K562 (cell line): ENCODE data around the gene GRHPR. TPM values are rescaled to one million over a fixed set of nuclear protein-coding genes. Genes with fewer than 3 reads are reported as not detected.
A peak's percentile ranks its signal among the peaks of the same experiment; 100 is the strongest.

Source experiments
- ATAC-seq: fragments of 200-7000 bp; cut with Tn5 transposase; 3 replicates; pipeline ENCODE4 v1.9.1; 2020; ENCODE audit warnings: moderate library complexity
- BruUV-seq: library from RNA; stranded (reverse); fragments of 400-500 nt; replicated peaks from 2 replicates; lab custom pipeline; 2021; lab: Mats Ljungman, UMichigan
- CTCF ChIA-PET: fragments of 300-600 bp; formaldehyde crosslinking; extraction: SDS; loops from one replicate; lab custom pipeline; 2021; ENCODE audit warnings: low intra/inter-chr PET ratio; lab: Yijun Ruan, JAX
- POLR2A ChIA-PET: fragments of 300-600, 350-650 bp; sonication (Branson Sonifier 250); formaldehyde crosslinking; extraction: SDS; loops from one replicate; lab custom pipeline; 2021; ENCODE audit warnings: antibody characterized with exemption, inconsistent platforms; lab: Yijun Ruan, JAX
- DNase-seq, 4 experiments: peaks; one replicate each; pipeline versions ENCODE4 v3.0.0 to v3.0.0-alpha.2; 2011 to 2018; ENCODE audit warnings: low spot score in 3 of 4, mixed read lengths in 3 of 4; ENCODE audit errors: extremely low read depth in 1 of 4
- FAIRE-seq: peaks from 2 replicates; lab custom pipeline; 2011; peaks lifted over from hg19 to GRCh38; lab: Jason Lieb, UNC
- H2AFZ ChIP-seq: 2 replicates; pipeline ENCODE4 v1.6.0; 2011; ENCODE audit warnings: low read depth, low read length, control low read depth, inconsistent platforms
- H3K27ac ChIP-seq: fragments of 200-600 bp; 3 replicates; pipeline ENCODE4 v1.8.0; 2011; ENCODE audit warnings: low read depth, mild to moderate bottlenecking, control low read depth, inconsistent platforms, low read length, moderate library complexity, mixed read lengths; ENCODE audit errors: extremely low read depth
- H3K27me3 ChIP-seq, 2 experiments: fragments of 300-600 bp in 1 of 2; 2 replicates in 1 of 2; 3 replicates in 1 of 2; pipeline versions ENCODE4 v1.6.0 to v1.8.0; 2011; ENCODE audit warnings: inconsistent platforms in 2 of 2, low read length in 2 of 2, mild to moderate bottlenecking in 1 of 2, mixed read lengths in 1 of 2, moderate library complexity in 1 of 2; ENCODE audit not compliant: control insufficient read depth in 2 of 2, insufficient read depth in 2 of 2
- H3K36me3 ChIP-seq: fragments of 300-600 bp; 3 replicates; pipeline ENCODE4 v1.8.0; 2011; ENCODE audit warnings: mild to moderate bottlenecking, low read length, inconsistent platforms; ENCODE audit not compliant: control insufficient read depth, insufficient read depth
- H3K4me1 ChIP-seq, 2 experiments: fragments of 200-600 bp in 1 of 2; replicated peaks in 1 of 2; 2 replicates in 1 of 2; 3 replicates in 1 of 2; pipeline versions ENCODE4 v1.5.1 to v1.8.0; 2011; ENCODE audit warnings: inconsistent platforms in 2 of 2, low read length in 2 of 2, mild to moderate bottlenecking in 1 of 2, mixed read lengths in 1 of 2, moderate library complexity in 1 of 2; ENCODE audit not compliant: control insufficient read depth in 2 of 2, insufficient read depth in 2 of 2
- H3K4me2 ChIP-seq: 2 replicates; pipeline ENCODE4 v1.6.1; 2011; ENCODE audit warnings: low read length, control low read depth, inconsistent platforms, mixed read lengths; ENCODE audit not compliant: insufficient read depth
- H3K4me3 ChIP-seq: fragments of 200-600 bp; sonication (generic), shearing (Covaris generic); 2 replicates; pipeline ENCODE4 v1.5.1; 2016; ENCODE audit warnings: control low read depth, inconsistent platforms
- H3K79me2 ChIP-seq: fragments of 200-600 bp; 3 replicates; pipeline ENCODE4 v1.8.0; 2011; ENCODE audit warnings: low read length, inconsistent platforms; ENCODE audit not compliant: control insufficient read depth, insufficient read depth
- H3K9ac ChIP-seq, 2 experiments: 2 replicates each; pipeline versions ENCODE4 v1.6.0 to v1.6.1; 2011; ENCODE audit warnings: low read depth in 2 of 2, low read length in 2 of 2, control low read depth in 1 of 2, inconsistent platforms in 1 of 2, mild to moderate bottlenecking in 1 of 2, mixed read lengths in 1 of 2; ENCODE audit not compliant: insufficient read depth in 1 of 2
- H3K9me1 ChIP-seq: one replicate; pipeline ENCODE4 v1.6.0; 2011; ENCODE audit warnings: inconsistent platforms, mild to moderate bottlenecking, low read length, moderate library complexity; ENCODE audit not compliant: control insufficient read depth, insufficient read depth
- H3K9me3 ChIP-seq: replicated peaks from 2 replicates; pipeline ENCODE4 v1.5.1; 2011; ENCODE audit warnings: low read depth, low read length, inconsistent platforms; ENCODE audit not compliant: control insufficient read depth, insufficient read depth
- H4K20me1 ChIP-seq: replicated peaks from 2 replicates; pipeline ENCODE4 v1.6.1; 2011; ENCODE audit warnings: low read length, inconsistent platforms, mixed read lengths; ENCODE audit not compliant: control insufficient read depth, insufficient read depth
- CBX1 ChIP-seq: sonication (generic); IDR thresholded peaks from 2 replicates; pipeline ENCODE4 v1.6.1; 2016; ENCODE audit warnings: antibody characterized with exemption, low read depth, mild to moderate bottlenecking
- HDGF ChIP-seq: fragments of 450-650 bp; IDR thresholded peaks from 2 replicates; pipeline ENCODE4 v1.6.1; 2016
- MED1 ChIP-seq: sonication (generic); formaldehyde crosslinking; IDR thresholded peaks from 2 replicates; pipeline ENCODE4 v1.8.1; 2023; ENCODE audit warnings: missing genetic modification reagents, borderline replicate concordance
- RAD21 ChIP-seq, 2 experiments: fragments of 250-450 bp in 1 of 2; fragments of 450-650 bp in 1 of 2; sonication (Bioruptor Pico) in 1 of 2; formaldehyde crosslinking in 1 of 2; IDR thresholded peaks in 1 of 2; conservative IDR thresholded peaks in 1 of 2; 2 replicates each; pipeline versions ENCODE4 v1.4.0 to v1.8.0; 2020 to 2022; ENCODE audit warnings: mild to moderate bottlenecking in 2 of 2, moderate library complexity in 1 of 2
- RBBP5 ChIP-seq: fragments of 200-600 bp; sonication (generic); IDR thresholded peaks from 2 replicates; pipeline ENCODE4 v1.6.1; 2012; ENCODE audit warnings: borderline replicate concordance, mild to moderate bottlenecking, low read length, control low read depth, inconsistent platforms; ENCODE audit not compliant: insufficient read depth, poor library complexity, severe bottlenecking
- RBFOX2 ChIP-seq: fragments of 200-400 bp; formaldehyde crosslinking; IDR thresholded peaks from 2 replicates; pipeline ENCODE4 v1.6.1; 2017; ENCODE audit warnings: low read depth, mild to moderate bottlenecking, low read length, moderate library complexity
- RBM39 ChIP-seq: fragments of 200-400 bp; formaldehyde crosslinking; optimal IDR thresholded peaks from 2 replicates; pipeline ENCODE3; 2018; ENCODE audit warnings: low read depth, low read length
- SMARCE1 ChIP-seq: fragments of 450-650 bp; IDR thresholded peaks from 2 replicates; pipeline ENCODE4 v1.7.1; 2016; ENCODE audit warnings: mild to moderate bottlenecking
- ZNF263 ChIP-seq: sonication (generic); formaldehyde crosslinking; IDR thresholded peaks from 2 replicates; pipeline ENCODE4 v1.8.0; 2022; ENCODE audit warnings: mild to moderate bottlenecking, missing genetic modification reagents, borderline replicate concordance
- ZSCAN32 ChIP-seq: fragments of 450-650 bp; formaldehyde crosslinking; IDR thresholded peaks from 2 replicates; pipeline ENCODE4 v1.4.0; 2020; ENCODE audit warnings: mild to moderate bottlenecking, moderate library complexity
- WGBS: fragments of 100-300 bp; shearing (Covaris generic); methylation state at CpG from one replicate; pipeline ENCODE4 v1.1.6; 2016; ENCODE audit warnings: low coverage, mixed read lengths; ENCODE audit not compliant: insufficient coverage; ENCODE audit errors: missing lambda C conversion rate; 5-methylcytosine and 5-hydroxymethylcytosine counted together
- in situ Hi-C: fragments of 300-500 bp; cut with MboI; formaldehyde crosslinking; loops from 4 replicates; pipeline ENCODE4 v1.15.0; 2018; ENCODE audit warnings: inconsistent platforms, mixed read lengths
- intact Hi-C: fragments of 100-400 bp; cut with micrococcal nuclease; formaldehyde crosslinking; loops from 2 replicates; pipeline ENCODE4 v1.14.2; 2022
- polyA plus RNA-seq, 8 experiments: library from polyadenylated mRNA; depleted of rRNA in 4 of 8; stranded (reverse) in 5 of 8; unstranded in 3 of 8; fragments of >200 nt; fragmentation: Nextera tagmentation in 2 of 8; fragmentation: Illumina TruSeq in 1 of 8; extraction: Ambion mirVana in 2 of 8; extraction: Trizol in 1 of 8; gene quantifications; 2 replicates each; pipeline versions ENCODE4 v1.2.1 to v1.2.3, GENCODE V29; 2011 to 2014; ENCODE audit warnings: inconsistent platforms in 1 of 8, missing spikeins in 1 of 8
- total RNA-seq, 7 experiments: library from RNA; depleted of rRNA in 6 of 7; stranded (reverse); fragments of >200 nt in 6 of 7; fragmentation: Illumina TruSeq in 2 of 7; extraction: Trizol in 2 of 7; gene quantifications; 2 replicates each; pipeline versions ENCODE4 v1.2.1 to v1.2.3, GENCODE V29; 2011 to 2021; ENCODE audit warnings: low replicate concordance in 1 of 7
- TF ChIP-seq, protein P1 (sequence below): sonication (generic); formaldehyde crosslinking; IDR thresholded peaks from 2 replicates; pipeline ENCODE4 v1.8.0; 2022; ENCODE audit warnings: mild to moderate bottlenecking, missing genetic modification reagents
- TF ChIP-seq, protein P2 (sequence below): fragments of 450-650 bp; IDR thresholded peaks from 2 replicates; pipeline ENCODE4 v1.6.1; 2016; ENCODE audit warnings: borderline replicate concordance
- TF ChIP-seq, protein P3 (sequence below): fragments of 250-450 bp; sonication (Bioruptor Pico); IDR thresholded peaks from 2 replicates; pipeline ENCODE4 v1.9.0; 2021; ENCODE audit warnings: mild to moderate bottlenecking
- TF ChIP-seq, protein P4 (sequence below): sonication (generic); IDR thresholded peaks from 2 replicates; pipeline ENCODE4 v1.6.1; 2016

The GRHPR gene
- total and polyA plus RNA-seq, 9 of the 15 experiments (the other 6 are each of a cell fraction or from before 2014, with no cell fraction given), result 38.9 to 144 (median 120) TPM

DNA sequence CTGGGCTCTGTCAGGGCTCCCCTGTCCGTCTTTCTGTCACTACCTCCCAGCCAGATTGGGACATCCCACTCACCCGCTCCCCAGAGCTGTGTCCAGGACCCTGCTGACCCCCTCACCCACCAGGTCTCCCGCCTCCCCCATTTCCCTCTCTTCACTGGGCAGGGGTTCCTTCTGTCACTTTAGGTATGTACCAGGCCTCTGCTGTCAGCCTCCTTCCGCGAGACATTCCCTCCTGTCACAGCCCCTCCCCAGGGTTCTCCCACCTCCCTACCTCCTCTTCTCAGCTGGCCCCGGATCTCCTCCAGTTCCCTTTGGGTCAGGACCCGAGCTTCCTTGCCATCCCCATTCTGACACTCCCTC is 63.7 kb downstream of the GRHPR start:
- WGBS, result 1% methylated on average over 6 of the region's 7 CpGs
- Histone ChIP-seq H2AFZ (peak overlapping the region; percentile 96), H4K20me1 (no peaks in the 10 kb centered on the region), H3K4me3 (peak overlapping the region; percentile 60), H3K9me3 (no peaks in the 10 kb centered on the region), H3K27me3 (no peaks in the 10 kb centered on the region), H3K79me2 (peaks cover 34% of the 10 kb centered on the region), H3K9ac (peak overlapping the region; percentile 90 to 98), H3K9me1 (no peaks in the 10 kb centered on the region), H3K36me3 (peaks cover 46% of the 10 kb centered on the region), H3K4me1 (peaks cover 20 to 21% of the 10 kb centered on the region in 2 experiments; a peak in 4 of 5 replicates), H3K27ac (peak overlapping the region; percentile 78), H3K4me2 (peak overlapping the region; percentile 98)
- intact Hi-C loops, result no loop called here
- ATAC-seq (peak; percentile 15), DNase-seq (peak in 3 of 4 experiments; percentile 45 to 67 (median 67)), FAIRE-seq (no peak)
- in situ Hi-C loops, result loop anchor here (10.0 to 25.0 kb wide), 2 partner anchors 419 to 876 kb away; partner anchors contain the start of gene SLC25A51
- ChIA-PET POLR2A (interaction anchor here (0.6 to 4.2 kb wide), 9 partner anchors 10 to 293 kb away, joined by 3 to 44 read pairs (median 6); no protein-coding TSS in a partner anchor), CTCF (no interaction called here)
- no TSS peak for BruUV-seq
- TF ChIP-seq MED1 (CRISPR knock-in tag) (0 out of 2 replicates have a peak, but pooled peaks have one; percentile 60), RAD21 (CRISPR knock-in tag; conservative IDR thresholded peaks at IDR 0.05 in 1 of 2, IDR thresholded peaks at IDR 0.05 in 1 of 2) (no peak), SMARCE1 (0 out of 2 replicates have a peak, but pooled peaks have one; percentile 12), RBFOX2 (no peak), ZNF263 (CRISPR knock-in tag) (0 out of 2 replicates have a peak, but pooled peaks have one; percentile 22), HDGF (0 out of 2 replicates have a peak, but pooled peaks have one; percentile 62), ZSCAN32 (no peak), RBBP5 (peak; percentile 28), RBM39 (peak; percentile 38), CBX1 (no peak)
- TF ChIP-seq, protein P1, sequence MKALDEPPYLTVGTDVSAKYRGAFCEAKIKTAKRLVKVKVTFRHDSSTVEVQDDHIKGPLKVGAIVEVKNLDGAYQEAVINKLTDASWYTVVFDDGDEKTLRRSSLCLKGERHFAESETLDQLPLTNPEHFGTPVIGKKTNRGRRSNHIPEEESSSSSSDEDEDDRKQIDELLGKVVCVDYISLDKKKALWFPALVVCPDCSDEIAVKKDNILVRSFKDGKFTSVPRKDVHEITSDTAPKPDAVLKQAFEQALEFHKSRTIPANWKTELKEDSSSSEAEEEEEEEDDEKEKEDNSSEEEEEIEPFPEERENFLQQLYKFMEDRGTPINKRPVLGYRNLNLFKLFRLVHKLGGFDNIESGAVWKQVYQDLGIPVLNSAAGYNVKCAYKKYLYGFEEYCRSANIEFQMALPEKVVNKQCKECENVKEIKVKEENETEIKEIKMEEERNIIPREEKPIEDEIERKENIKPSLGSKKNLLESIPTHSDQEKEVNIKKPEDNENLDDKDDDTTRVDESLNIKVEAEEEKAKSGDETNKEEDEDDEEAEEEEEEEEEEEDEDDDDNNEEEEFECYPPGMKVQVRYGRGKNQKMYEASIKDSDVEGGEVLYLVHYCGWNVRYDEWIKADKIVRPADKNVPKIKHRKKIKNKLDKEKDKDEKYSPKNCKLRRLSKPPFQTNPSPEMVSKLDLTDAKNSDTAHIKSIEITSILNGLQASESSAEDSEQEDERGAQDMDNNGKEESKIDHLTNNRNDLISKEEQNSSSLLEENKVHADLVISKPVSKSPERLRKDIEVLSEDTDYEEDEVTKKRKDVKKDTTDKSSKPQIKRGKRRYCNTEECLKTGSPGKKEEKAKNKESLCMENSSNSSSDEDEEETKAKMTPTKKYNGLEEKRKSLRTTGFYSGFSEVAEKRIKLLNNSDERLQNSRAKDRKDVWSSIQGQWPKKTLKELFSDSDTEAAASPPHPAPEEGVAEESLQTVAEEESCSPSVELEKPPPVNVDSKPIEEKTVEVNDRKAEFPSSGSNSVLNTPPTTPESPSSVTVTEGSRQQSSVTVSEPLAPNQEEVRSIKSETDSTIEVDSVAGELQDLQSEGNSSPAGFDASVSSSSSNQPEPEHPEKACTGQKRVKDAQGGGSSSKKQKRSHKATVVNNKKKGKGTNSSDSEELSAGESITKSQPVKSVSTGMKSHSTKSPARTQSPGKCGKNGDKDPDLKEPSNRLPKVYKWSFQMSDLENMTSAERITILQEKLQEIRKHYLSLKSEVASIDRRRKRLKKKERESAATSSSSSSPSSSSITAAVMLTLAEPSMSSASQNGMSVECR (CRISPR knock-in tag), result 0 out of 2 replicates have a peak, but pooled peaks have one; percentile 36
- TF ChIP-seq, protein P2, sequence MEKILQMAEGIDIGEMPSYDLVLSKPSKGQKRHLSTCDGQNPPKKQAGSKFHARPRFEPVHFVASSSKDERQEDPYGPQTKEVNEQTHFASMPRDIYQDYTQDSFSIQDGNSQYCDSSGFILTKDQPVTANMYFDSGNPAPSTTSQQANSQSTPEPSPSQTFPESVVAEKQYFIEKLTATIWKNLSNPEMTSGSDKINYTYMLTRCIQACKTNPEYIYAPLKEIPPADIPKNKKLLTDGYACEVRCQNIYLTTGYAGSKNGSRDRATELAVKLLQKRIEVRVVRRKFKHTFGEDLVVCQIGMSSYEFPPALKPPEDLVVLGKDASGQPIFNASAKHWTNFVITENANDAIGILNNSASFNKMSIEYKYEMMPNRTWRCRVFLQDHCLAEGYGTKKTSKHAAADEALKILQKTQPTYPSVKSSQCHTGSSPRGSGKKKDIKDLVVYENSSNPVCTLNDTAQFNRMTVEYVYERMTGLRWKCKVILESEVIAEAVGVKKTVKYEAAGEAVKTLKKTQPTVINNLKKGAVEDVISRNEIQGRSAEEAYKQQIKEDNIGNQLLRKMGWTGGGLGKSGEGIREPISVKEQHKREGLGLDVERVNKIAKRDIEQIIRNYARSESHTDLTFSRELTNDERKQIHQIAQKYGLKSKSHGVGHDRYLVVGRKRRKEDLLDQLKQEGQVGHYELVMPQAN, result peak; percentile 73; the same call in 1 of the 2 replicates
- TF ChIP-seq, protein P3, sequence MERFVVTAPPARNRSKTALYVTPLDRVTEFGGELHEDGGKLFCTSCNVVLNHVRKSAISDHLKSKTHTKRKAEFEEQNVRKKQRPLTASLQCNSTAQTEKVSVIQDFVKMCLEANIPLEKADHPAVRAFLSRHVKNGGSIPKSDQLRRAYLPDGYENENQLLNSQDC (CRISPR knock-in tag), result no peak
- TF ChIP-seq, protein P4, sequence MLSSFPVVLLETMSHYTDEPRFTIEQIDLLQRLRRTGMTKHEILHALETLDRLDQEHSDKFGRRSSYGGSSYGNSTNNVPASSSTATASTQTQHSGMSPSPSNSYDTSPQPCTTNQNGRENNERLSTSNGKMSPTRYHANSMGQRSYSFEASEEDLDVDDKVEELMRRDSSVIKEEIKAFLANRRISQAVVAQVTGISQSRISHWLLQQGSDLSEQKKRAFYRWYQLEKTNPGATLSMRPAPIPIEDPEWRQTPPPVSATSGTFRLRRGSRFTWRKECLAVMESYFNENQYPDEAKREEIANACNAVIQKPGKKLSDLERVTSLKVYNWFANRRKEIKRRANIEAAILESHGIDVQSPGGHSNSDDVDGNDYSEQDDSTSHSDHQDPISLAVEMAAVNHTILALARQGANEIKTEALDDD, result no peak
